HG03280 (cell line): ENCODE data around the gene STOX2.

Experiments
- ATAC-seq: cut with Tn5 transposase; IDR thresholded peaks from one replicate; pipeline ENCODE4 v1.9.1; 2021; ENCODE audit warnings: mild to moderate bottlenecking, moderate library complexity; ENCODE audit not compliant: unreplicated experiment

Gene STOX2

DNA sequence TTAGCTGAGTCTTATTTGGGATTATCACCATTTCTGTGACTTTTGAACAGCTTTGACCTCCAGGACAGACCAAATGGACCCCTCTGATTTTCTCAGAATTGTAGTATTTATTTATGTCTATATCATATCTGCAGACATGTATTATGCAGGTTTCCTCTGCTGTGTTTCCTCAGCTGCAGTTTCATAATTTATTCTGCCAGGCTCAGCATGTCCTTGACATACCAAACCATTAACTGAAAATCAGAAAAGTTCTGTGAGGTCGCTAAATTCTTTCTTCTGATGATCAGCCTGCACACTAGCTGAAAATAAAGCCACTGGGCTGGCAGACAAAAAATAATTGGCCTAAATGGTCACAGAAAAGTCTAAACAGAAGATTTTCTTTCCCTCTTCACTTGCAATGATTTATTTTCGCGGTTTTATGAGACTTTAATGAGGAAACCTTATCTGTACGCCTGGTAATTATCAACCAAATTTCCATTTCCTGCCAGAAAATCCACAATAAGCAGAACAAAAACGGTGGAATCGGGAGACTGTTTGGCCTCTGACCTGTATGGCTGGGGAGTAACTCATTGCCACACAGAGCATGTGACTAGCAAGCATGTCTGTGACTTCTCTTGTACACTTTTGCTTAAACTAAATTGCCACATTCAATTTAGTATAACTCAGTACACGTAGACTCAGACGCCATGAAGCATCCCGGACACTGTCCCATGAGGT lies 161.6 kb downstream of the STOX2 start:
- no peak for ATAC-seq

GRCh38 chr4:184067931-184068554 lies 162.9 kb downstream of the STOX2 start:
- no peak for ATAC-seq
